GM21737 (cell line): ENCODE measurements around the gene B2M.

Experiments used
- ATAC-seq: cut with Tn5 transposase; IDR thresholded peaks from one replicate; pipeline ENCODE4 v1.9.1; 2021; ENCODE audit warnings: mild to moderate bottlenecking, moderate library complexity; ENCODE audit not compliant: unreplicated experiment

Gene B2M

GRCh38 chr15:44765036-44765435, 53.7 kb downstream of the B2M start:
- no peak for ATAC-seq
